DMS79 (cell line): ENCODE results near the gene GAS7.

Source experiments
- DNase-seq: peaks from one replicate; lab custom pipeline; 2025; lab: John Stamatoyannopoulos, UW

Gene GAS7

GRCh38 chr17:9916108-9916507, 282.3 kb downstream of the GAS7 start:
- no peak for DNase-seq

- DNase-seq = no peak
Measured at GRCh38 chr17:9913476-9913875, 284.9 kb downstream of the GAS7 start.

GRCh38 chr17:9912121-9913099, 286.0 kb downstream of the GAS7 start:
- no peak for DNase-seq

- DNase-seq = no peak
Measured at GRCh38 chr17:9911089-9911488, 287.3 kb downstream of the GAS7 start.

GRCh38 chr17:9908649-9909042, 289.8 kb downstream of the GAS7 start:
- no peak for DNase-seq

GRCh38 chr17:9907883-9908648, 290.3 kb downstream of the GAS7 start:
- DNase-seq = no peak

- DNase-seq = no peak
Measured at GRCh38 chr17:9907131-9907530, 291.3 kb downstream of the GAS7 start.

- no peak for DNase-seq
Measured at GRCh38 chr17:9906616-9907015, 291.8 kb downstream of the GAS7 start.

- no peak for DNase-seq
Measured at GRCh38 chr17:9905902-9906301, 292.5 kb downstream of the GAS7 start.

GRCh38 chr17:9905078-9905415, 293.4 kb downstream of the GAS7 start, which contains the start of gene RCVRN:
Gene RCVRN (minus strand): TSS chr17:9905271. CDS start chr17:9905180, 91 bp downstream.
- DNase-seq = no peak

- no peak for DNase-seq
Measured at GRCh38 chr17:9904277-9905077, 293.9 kb downstream of the GAS7 start.

- no peak for DNase-seq
Measured at GRCh38 chr17:9902120-9902519, 296.3 kb downstream of the GAS7 start.

- no peak for DNase-seq
Measured at GRCh38 chr17:9900784-9901183, 297.6 kb downstream of the GAS7 start.

- DNase-seq = no peak
Measured at GRCh38 chr17:9900044-9900594, 298.3 kb downstream of the GAS7 start.

- no peak for DNase-seq
Measured at GRCh38 chr17:9899280-9900043, 298.9 kb downstream of the GAS7 start.

GRCh38 chr17:9898812-9899211, 299.6 kb downstream of the GAS7 start:
- no peak for DNase-seq

GRCh38 chr17:9897372-9897968, 300.9 kb downstream of the GAS7 start:
- DNase-seq = no peak

GRCh38 chr17:9895923-9896322, 302.5 kb downstream of the GAS7 start:
- DNase-seq = no peak

GRCh38 chr17:9894231-9894630, 304.2 kb downstream of the GAS7 start:
- no peak for DNase-seq

GRCh38 chr17:9893411-9894012, 304.9 kb downstream of the GAS7 start:
- DNase-seq = no peak
